ENCODE measurements around the gene FCGR3A.
"Not testable (repeated sequence)": the region's sequence is repeated elsewhere in the genome, so short reads cannot be mapped to it uniquely, and the experiment has no call there.

Gene FCGR3A

GRCh38 chr1:161549652-161550051, at the start of gene FCGR3A:
FCGR3A (minus strand) TSS chr1:161549818; CDS start chr1:161549736, 82 bp downstream.
- no peak for DNase-seq

- DNase-seq: not testable (repeated sequence)
Measured at GRCh38 chr1:161597077-161597476, 47.5 kb upstream of the FCGR3A start.

DNA sequence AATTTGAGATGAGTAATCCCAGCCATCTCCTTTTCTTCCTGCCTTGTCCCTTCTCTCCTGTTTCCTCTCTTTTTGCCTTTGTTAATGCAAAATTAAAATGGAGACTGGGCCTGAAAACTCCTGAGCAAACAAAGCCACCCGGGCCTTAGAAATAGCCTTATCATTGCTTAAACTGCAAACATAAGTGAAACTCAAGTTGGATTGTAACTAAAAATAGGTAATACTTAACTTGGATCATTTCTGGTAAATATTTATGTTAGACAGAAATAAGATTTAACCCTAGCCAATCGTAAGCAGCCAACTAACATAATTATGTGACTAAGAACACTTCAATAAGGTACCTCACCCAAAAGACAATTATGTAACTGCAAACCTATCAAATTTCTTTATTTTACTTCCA, 46.0 kb upstream of the FCGR3A start:
- DNase-seq: not testable (repeated sequence)

- not testable (repeated sequence) for DNase-seq
Measured at GRCh38 chr1:161595173-161595572, 45.6 kb upstream of the FCGR3A start.

DNA sequence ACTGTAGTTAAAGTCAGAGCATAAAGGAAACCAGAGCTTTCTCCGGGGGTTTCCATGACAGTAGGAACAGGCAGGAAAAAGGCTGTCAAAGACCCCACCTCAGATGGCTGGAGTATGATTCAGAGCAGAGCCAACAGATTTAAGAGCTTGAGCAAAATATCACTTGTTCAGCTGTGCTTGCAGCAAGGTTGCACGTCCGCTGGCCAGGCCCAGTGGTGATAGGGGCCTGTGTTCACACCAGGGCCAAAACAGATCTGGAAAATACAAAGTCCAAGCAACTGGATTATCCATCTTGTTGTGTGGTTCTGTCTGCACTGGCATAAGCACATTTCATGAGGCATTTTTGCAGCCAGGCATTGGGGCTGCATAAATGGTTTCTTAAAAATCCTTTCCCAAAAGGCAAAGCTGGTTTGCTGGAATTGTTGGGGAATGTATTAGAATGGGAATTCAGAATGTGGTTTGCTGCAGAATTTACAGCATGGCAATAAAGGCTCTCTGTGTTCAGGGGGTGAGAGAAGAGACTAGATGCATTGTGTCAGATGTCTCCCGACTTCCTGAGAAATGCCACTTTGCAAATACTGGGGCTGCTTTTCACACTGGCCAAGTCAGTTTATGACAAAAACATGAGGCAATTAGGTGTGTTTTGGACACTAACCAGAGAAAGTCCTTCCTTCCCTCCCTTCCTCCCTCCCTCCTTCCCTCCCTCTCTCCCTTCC, 44.8 kb upstream of the FCGR3A start:
- not testable (repeated sequence) for DNase-seq

- not testable (repeated sequence) for DNase-seq
Measured at GRCh38 chr1:161593092-161593755, 43.6 kb upstream of the FCGR3A start.

- DNase-seq: not testable (repeated sequence)
Measured at GRCh38 chr1:161592586-161592985, 43.0 kb upstream of the FCGR3A start.

DNA sequence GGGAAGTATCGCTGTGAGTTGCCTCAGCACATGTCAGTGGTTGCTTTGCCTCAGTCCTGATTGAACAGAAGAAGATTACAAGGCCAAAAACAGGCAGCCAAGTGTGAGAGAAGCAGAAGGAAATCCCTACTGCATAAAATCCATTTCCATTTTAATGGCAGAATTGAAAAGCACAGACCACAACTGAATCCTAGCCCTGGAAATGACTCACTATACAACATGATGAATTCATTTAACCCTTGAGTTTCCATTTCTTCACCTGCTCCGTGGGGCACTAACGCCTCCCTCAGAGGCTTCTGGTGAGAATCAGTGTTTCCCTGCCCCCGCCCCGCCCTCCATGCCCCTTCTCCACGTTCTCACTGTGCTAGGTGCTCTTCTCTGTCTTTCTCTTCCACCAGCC, 40.3 kb upstream of the FCGR3A start:
- not testable (repeated sequence) for DNase-seq

DNA sequence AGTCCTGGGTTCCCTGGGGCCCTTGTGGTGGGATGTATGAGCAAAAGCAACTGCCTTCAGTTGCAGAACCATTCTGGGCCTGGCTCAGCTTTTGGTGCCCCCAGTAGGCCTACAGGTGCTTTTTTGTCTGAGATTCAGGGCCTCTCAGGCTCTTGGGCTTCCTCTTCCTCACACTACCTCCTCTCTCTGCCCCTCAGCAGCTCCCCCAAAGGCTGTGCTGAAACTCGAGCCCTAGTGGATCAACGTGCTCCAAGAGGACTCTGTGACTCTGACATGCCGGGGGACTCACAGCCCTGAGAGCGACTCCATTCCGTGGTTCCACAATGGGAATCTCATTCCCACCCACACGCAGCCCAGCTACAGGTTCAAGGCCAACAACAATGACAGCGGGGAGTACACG, 39.7 kb upstream of the FCGR3A start:
- not testable (repeated sequence) for DNase-seq

GRCh38 chr1:161588596-161588995, 39.0 kb upstream of the FCGR3A start:
- DNase-seq: not testable (repeated sequence)

DNA sequence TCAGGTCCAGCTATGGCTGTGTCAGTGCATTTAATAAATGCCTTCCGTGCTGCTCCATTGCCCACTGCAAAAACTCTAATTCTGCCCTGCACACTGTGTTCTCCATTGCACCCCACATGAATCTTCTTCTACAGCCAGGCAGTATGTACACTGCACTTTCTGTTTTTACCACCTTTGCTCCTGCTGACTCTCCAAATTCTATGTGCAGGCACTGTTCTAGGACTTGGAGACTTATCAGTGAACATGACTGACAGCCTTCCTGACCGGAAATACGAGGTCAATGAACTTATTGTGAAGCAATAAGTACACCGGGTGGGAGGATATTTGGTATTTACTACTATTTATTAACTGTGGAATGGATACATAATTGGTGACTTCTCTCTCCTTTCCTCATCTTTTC, 33.3 kb upstream of the FCGR3A start:
- DNase-seq: not testable (repeated sequence)

- DNase-seq: not testable (repeated sequence)
Measured at GRCh38 chr1:161580879-161581537, 31.4 kb upstream of the FCGR3A start.

DNA sequence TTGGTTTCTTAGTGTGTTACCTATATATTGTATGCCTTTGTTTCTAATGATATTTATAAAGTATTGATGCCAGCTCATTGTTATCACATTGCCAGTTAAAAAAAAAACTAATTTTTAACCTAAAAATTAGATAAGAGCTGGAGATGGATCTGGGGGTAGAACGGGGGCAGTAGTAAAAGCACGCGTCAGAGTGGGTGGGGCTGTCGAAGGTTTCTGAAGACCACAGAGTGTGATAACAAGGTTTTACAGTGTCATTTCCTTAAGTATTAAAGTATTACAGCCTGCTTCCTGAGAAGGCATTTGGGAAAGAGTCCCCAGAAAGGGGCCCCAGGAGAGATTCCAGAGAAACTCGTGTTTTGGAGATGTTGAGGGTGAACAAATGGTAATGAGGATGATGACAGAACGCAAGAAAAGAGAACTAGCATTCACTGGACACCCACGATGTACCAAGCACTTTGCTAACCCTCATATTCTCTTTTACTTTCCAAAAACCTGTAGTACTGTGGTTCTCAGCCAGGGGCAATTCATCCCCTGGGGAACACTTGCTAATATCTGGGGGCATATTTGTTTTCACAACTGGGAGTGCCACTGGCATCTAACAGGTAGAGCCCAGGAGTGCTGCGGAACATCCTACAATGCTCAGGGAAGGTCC, 30.4 kb upstream of the FCGR3A start:
- not testable (repeated sequence) for DNase-seq

DNA sequence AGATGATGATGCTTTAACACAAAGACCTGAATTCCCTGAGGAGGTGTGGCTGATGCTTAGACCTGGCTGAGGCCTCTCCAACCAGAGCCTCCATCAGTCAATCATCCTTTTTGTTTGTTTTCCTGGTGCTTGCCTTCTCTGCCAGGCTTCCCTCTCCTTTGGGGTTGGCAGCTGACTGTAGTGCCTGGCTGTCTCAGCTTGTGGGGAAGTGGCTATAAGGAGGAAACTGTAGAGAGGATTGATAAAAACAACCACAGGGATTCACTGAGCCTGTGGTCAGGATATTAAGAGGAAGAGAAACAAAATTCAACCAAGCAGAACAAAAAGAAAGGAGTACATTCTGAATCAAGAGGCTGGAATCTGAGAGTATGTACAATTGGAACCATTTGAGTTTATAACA, 27.1 kb upstream of the FCGR3A start:
- not testable (repeated sequence) for DNase-seq

DNA sequence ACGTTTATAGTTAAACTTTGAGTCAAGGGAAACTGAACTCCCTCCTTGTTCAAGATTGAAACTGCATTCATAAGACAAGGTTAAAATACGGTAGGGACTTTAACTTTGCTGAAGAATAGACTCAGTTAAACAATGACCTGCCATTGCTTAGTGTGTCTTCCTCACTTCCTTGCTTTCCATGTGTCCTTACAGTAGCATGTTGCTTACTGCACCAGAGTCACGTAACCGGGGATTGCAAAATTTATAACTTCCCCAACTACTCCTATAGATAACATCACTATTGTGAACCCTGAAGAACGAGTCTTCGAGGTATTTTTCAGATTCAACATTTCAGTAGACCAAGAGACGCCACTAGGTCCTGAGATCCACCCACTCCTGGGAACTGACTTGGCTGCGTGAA, 22.1 kb upstream of the FCGR3A start:
- not testable (repeated sequence) for DNase-seq

- not testable (repeated sequence) for DNase-seq
Measured at GRCh38 chr1:161566602-161566960, 17.0 kb upstream of the FCGR3A start.

DNA sequence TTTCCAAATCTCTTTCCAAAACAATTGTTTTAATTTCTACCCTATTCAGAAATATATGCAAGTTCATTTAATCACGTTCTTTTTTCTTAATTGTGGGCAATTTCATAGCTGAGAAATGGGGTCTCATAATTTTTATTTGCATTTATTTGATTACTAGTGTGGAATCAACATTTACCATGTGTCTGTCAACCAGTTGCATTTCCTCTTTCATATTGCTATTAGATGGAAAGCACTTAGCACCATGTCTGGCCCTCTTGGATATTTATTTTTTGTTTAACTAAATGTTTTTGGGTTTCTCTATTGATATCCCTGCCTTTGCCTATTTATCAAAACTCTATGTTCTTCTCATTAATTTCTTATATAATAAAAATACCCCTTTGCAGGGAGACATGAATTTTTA, 13.9 kb upstream of the FCGR3A start:
- not testable (repeated sequence) for DNase-seq

DNA sequence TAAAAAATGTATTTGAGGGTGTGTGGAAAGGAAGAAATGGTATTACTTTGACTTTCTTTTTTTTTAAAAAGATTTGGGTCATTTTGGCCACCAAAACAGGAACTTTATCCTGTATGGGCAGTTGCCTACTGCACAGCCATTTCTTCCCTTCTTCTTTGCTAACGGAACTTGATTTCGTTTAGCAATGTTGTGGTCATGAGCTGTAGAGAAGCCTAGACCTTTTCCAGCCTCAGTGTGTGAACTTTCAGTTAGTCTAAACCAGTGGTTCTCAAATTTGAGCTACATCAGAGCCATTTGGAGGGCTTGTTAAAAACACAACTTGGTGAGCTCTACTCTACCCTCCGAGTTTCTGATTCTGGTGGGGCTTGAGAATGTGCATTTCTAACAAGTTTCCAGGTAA, 12.8 kb upstream of the FCGR3A start:
- not testable (repeated sequence) for DNase-seq

DNA sequence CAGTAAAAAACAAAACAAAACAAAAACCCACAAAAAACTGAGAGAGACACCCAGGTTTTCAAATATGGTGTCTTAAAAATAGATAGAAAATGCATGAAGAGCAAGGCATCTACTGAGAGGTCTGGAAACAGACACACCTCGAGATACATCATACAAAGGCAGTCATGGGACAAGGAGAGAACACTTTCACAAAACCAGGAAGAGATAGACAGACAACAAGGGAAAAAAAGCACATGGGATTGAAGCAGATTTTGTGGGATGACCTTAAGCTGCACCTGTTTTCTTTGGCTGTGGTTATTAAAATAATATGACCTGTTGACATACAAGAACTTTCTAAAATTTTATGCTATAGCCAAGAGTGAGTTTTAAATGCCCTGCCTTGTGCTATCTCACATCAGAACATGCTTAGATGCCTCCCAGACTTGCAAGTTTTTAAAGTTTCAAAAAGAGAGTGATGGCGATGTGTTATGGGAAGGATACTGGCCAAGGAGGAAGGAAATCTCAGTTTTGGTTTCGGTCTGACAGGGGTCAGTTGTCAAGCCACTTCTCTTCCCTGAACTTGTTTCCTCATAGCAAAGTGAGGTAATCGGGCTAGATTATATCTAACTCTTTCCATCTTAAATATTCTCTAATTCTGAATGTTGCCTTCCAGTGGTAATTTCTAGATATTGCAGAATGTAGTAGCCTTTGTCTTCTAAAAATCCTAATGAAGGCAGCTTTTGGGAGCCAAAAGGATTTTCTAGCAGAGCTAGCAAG, 11.5 kb upstream of the FCGR3A start:
- not testable (repeated sequence) for DNase-seq

DNA sequence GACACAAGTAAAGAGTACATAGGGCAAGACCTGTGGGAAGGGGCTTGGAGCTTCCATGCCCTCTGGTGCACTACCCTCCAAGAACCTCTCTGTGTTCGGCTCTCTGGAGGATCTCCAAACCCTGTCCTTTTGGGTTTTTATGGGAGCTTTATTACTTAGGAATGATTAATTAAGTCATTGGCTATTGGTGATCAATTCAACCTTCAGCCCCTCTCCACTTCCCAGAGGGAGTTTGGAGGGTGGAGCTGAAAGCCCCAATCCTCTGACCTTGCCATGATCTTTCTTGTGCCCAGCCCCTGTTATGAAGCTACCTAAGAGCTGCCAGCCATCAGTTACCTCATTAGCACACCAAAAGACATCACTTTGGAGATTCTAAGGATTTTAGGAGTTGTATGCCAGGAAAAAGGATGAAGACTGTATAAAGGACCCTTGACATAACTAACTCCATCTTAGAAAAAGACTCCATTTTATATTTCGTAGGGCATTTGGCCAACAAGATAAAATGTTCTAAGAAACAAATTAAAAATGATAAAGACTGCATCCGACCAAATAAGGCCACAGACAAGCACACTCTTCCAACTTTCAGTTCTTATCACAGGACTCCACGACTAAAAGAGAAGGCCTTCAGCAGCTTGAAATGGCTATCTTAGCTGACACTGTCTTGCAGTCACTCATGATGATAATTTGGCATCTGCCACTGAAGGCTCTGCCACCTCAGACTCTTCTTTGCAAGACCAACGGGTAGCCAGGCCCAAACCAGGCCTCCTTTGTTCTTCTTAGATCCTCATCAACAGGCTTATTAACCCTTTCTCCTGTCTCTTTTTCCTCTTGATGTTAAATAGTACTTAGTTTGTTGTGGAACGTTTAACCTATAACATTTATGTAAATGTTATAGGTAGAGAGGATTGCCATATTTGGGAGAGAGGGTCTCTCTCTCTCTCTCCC, 8.2 kb upstream of the FCGR3A start:
- DNase-seq: not testable (repeated sequence)

DNA sequence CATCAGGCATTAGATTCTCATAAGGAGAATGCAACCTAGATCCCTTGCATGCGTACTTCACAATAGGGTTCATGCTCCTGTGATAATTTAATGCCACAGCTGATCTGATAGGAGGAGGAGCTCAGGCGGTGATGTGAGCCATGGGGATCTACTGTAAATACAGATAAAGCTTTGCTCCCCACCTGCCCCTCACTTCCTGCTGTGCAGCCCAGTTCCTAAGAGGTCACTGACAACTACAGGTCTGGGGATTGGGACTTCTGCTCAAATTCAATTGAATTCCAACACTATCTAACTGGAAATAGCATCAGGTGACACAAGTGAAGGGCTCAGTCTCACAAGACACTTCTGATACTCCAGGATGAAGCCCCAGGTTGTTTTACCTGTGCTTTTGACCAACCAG, 7.4 kb upstream of the FCGR3A start:
- not testable (repeated sequence) for DNase-seq
